WERI-Rb-1 (cell line): ENCODE results near the gene TEX11.

Experiments
- DNase-seq: peaks from one replicate; pipeline ENCODE4 v3.0.0-alpha.2; 2020
- H3K27ac ChIP-seq: fragments of 250-450 bp; sonication (Bioruptor Pico); 2 replicates; pipeline ENCODE4 v1.5.1; 2020; ENCODE audit warnings: mild to moderate bottlenecking, moderate library complexity
- H3K27me3 ChIP-seq: fragments of 250-450 bp; sonication (Bioruptor Pico); 2 replicates; pipeline ENCODE4 v1.5.1; 2021; ENCODE audit warnings: mild to moderate bottlenecking, low read depth, moderate library complexity; ENCODE audit not compliant: insufficient read depth, severe bottlenecking
- H3K36me3 ChIP-seq: fragments of 250-450 bp; sonication (Bioruptor Pico); 2 replicates; pipeline ENCODE4 v1.5.1; 2020; ENCODE audit warnings: mild to moderate bottlenecking, moderate library complexity
- H3K4me3 ChIP-seq: 2 replicates; pipeline ENCODE4 v1.5.1; 2011; ENCODE audit warnings: low read depth, mild to moderate bottlenecking, control low read depth, low read length
- H3K9me3 ChIP-seq: fragments of 250-450 bp; sonication (Bioruptor Pico); 2 replicates; pipeline ENCODE4 v1.5.1; 2021; ENCODE audit warnings: mild to moderate bottlenecking, moderate library complexity; ENCODE audit not compliant: severe bottlenecking
- CTCF ChIP-seq: IDR thresholded peaks from 2 replicates; pipeline ENCODE4 v1.5.1; 2011; ENCODE audit warnings: low read depth, mild to moderate bottlenecking, control low read depth, inconsistent platforms, low read length

The TEX11 gene

GRCh38 chrX:70908541-70908940 lies at the start of gene TEX11:
Gene TEX11 (minus strand): TSS chrX:70908711. CDS start chrX:70907789, 922 bp downstream.
- no peak for TF ChIP-seq CTCF
- peaks cover 7% of the 10 kb centered on the region for H3K27me3 ChIP-seq
- no peak for DNase-seq
- H3K27ac ChIP-seq = no peak within 1 kb of the TSS
- no peaks in the 10 kb centered on the region for H3K9me3 ChIP-seq
- H3K4me3 ChIP-seq = no peak within 1 kb of the TSS
- no peaks in the 10 kb centered on the region for H3K36me3 ChIP-seq

GRCh38 chrX:70954871-70955270 lies 46.4 kb upstream of the TEX11 start:
- Histone ChIP-seq H3K27me3 (peaks cover 18% of the 10 kb centered on the region), H3K9me3 (no peaks in the 10 kb centered on the region), H3K4me3 (no peak overlapping the region), H3K27ac (no peak overlapping the region), H3K36me3 (no peaks in the 10 kb centered on the region)
- no peak for TF ChIP-seq CTCF
- DNase-seq = no peak

DNA sequence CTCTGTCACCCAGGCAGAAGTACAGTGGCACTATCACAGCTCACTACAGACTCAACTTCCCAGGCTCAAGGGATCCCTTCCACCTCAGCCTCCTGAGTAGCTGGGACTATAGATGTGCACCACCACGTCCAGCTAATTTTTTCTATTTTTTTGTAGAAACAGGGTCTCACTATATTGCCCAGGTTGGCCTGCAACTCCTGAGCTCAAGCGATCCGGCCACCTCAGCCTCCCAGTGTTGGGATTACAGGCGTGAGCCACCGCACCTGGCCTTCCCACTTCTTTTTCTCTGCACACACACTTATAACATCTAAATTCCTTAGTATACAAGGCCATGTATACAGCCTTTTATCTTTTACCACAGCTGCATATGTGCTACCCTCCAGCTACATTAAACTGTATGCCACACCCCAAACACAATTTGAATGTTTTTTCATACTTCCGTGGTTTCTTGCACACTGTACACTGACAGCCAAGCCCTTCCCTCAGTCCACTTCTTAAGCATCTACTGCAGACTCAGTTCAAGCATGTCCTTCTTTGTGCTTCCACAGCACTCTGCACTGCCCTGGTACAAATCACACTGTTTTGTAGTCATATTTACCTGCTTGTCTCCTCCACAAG lies 15.9 kb upstream of the TEX11 start:
- no peak overlapping the region for H3K4me3 ChIP-seq
- H3K27ac ChIP-seq = no peak overlapping the region
- no peak for DNase-seq
- H3K9me3 ChIP-seq = no peaks in the 10 kb centered on the region
- no peaks in the 10 kb centered on the region for H3K36me3 ChIP-seq
- peaks cover 33% of the 10 kb centered on the region for H3K27me3 ChIP-seq
- no peak for TF ChIP-seq CTCF

DNA sequence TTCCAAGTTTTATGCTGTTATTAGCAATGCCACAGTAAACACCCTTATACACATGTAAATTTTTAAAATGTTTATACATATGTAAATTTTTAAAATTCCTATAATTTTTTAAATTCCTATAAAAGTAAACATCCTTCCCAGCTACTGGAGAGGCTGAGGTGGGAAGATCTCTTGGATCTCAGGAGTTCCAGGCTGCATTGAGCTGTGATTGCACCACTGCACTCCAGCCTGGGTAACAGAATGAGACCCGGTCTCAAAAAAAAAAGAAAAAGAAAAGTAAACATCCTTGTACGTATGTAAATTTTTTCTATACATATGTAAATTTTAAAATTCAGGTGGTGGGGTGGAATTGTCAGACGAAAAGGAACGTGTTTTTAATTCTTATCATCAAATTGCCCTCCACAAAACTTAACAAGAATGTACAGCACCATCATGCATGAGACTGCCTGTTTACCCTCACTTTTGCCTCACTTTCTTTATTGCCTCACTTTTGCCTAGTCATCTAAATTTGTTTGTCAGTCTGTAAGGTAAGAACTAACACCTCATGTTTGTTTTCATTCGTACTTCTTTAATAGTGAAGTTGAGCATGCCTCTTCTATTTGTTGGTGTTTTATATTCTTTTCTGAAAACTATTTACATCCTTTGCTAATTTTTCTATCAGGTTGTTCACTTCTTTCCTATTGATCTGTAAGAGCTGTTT lies 14.4 kb upstream of the TEX11 start:
- H3K36me3 ChIP-seq = no peaks in the 10 kb centered on the region
- TF ChIP-seq CTCF = no peak
- H3K4me3 ChIP-seq = no peak overlapping the region
- H3K27ac ChIP-seq = no peak overlapping the region
- no peaks in the 10 kb centered on the region for H3K9me3 ChIP-seq
- peaks cover 24% of the 10 kb centered on the region for H3K27me3 ChIP-seq
- DNase-seq = no peak

GRCh38 chrX:70921709-70922352 lies 13.3 kb upstream of the TEX11 start:
- DNase-seq = no peak
- Histone ChIP-seq H3K9me3 (no peaks in the 10 kb centered on the region), H3K36me3 (no peaks in the 10 kb centered on the region), H3K27me3 (peaks cover 15% of the 10 kb centered on the region), H3K27ac (no peak overlapping the region), H3K4me3 (no peak overlapping the region)
- TF ChIP-seq CTCF = no peak
